WTC11 (cell line): Measurements from ENCODE around the gene CELSR1. TPM values are rescaled to one million over a fixed set of nuclear protein-coding genes. Genes with fewer than 3 reads are reported as not detected.

ENCODE experiments used
- ATAC-seq: fragments of 200-7000 bp; cut with Tn5 transposase; 2 replicates; pipeline ENCODE4 v1.10.0; 2021; ENCODE audit warnings: mild to moderate bottlenecking, moderate library complexity
- CTCF ChIA-PET: fragments of 300-600 bp; sonication (Branson Sonifier 250); formaldehyde crosslinking; loops from one replicate; lab custom pipeline; 2021; ENCODE audit warnings: antibody characterized with exemption; lab: Charles Lee
- POLR2A ChIA-PET: fragments of 350-600 bp; sonication (Branson Sonifier 250); formaldehyde crosslinking; loops from one replicate; lab custom pipeline; 2021; ENCODE audit warnings: antibody characterized with exemption; lab: Charles Lee
- DNase-seq: peaks from one replicate; pipeline ENCODE4 v3.0.0; 2021; ENCODE audit warnings: low spot score
- H3K27ac Mint-ChIP-seq: 2 replicates; pipeline ENCODE4 v1.8.0; 2021; ENCODE audit warnings: mixed read lengths
- H3K27me3 Mint-ChIP-seq: 2 replicates; pipeline ENCODE4 v1.8.0; 2021; ENCODE audit warnings: low read depth, mild to moderate bottlenecking, moderate library complexity, mixed read lengths
- H3K36me3 Mint-ChIP-seq: 2 replicates; pipeline ENCODE4 v1.8.0; 2021; ENCODE audit warnings: mixed read lengths
- H3K4me1 Mint-ChIP-seq: 2 replicates; pipeline ENCODE4 v1.8.0; 2022; ENCODE audit warnings: mixed read lengths
- H3K4me3 Mint-ChIP-seq: 2 replicates; pipeline ENCODE4 v1.8.0; 2021; ENCODE audit warnings: mild to moderate bottlenecking, moderate library complexity, mixed read lengths
- H3K9me3 Mint-ChIP-seq: 2 replicates; pipeline ENCODE4 v1.8.0; 2021; ENCODE audit warnings: mixed read lengths
- CREB1 ChIP-seq: sonication (generic); formaldehyde crosslinking; IDR thresholded peaks from 2 replicates; pipeline ENCODE4 v1.8.0; 2023; ENCODE audit warnings: mild to moderate bottlenecking, missing genetic modification reagents
- E2F5 ChIP-seq: sonication (generic); formaldehyde crosslinking; IDR thresholded peaks from 2 replicates; pipeline ENCODE4 v1.8.1; 2022; ENCODE audit warnings: mild to moderate bottlenecking, moderate library complexity, missing genetic modification reagents
- EMX1 ChIP-seq: fragments of 250-450 bp; sonication (Bioruptor Pico); IDR thresholded peaks from 2 replicates; pipeline ENCODE4 v1.8.0; 2021; ENCODE audit warnings: mild to moderate bottlenecking
- FOXJ3 ChIP-seq: sonication (generic); formaldehyde crosslinking; IDR thresholded peaks from 2 replicates; pipeline ENCODE4 v1.9.0; 2021; ENCODE audit warnings: missing genetic modification reagents, mild to moderate bottlenecking, borderline replicate concordance
- JAZF1 ChIP-seq: fragments of 250-450 bp; sonication (Bioruptor Pico); IDR thresholded peaks from 2 replicates; pipeline ENCODE4 v1.9.0; 2021; ENCODE audit warnings: moderate library complexity, mild to moderate bottlenecking, inconsistent platforms
- MAX ChIP-seq: sonication (generic); formaldehyde crosslinking; IDR thresholded peaks from 2 replicates; pipeline ENCODE4 v1.8.0; 2022; ENCODE audit warnings: mild to moderate bottlenecking, missing genetic modification reagents
- NFE2L1 ChIP-seq: sonication (generic); formaldehyde crosslinking; IDR thresholded peaks from 2 replicates; pipeline ENCODE4 v1.8.1; 2023; ENCODE audit warnings: missing genetic modification reagents
- NFYB ChIP-seq: sonication (generic); formaldehyde crosslinking; conservative IDR thresholded peaks from 2 replicates; pipeline ENCODE4 v1.8.0; 2022; ENCODE audit warnings: low read depth, missing genetic modification reagents
- NR2C2 ChIP-seq: sonication (generic); formaldehyde crosslinking; IDR thresholded peaks from 2 replicates; pipeline ENCODE4 v1.8.0; 2022; ENCODE audit warnings: mild to moderate bottlenecking, missing genetic modification reagents
- OVOL2 ChIP-seq: fragments of 250-450 bp; sonication (Bioruptor Pico); IDR thresholded peaks from 2 replicates; pipeline ENCODE4 v1.9.0; 2021; ENCODE audit warnings: mild to moderate bottlenecking, borderline replicate concordance
- RORB ChIP-seq: fragments of 250-450 bp; sonication (Bioruptor Pico); IDR thresholded peaks from 2 replicates; pipeline ENCODE4 v1.9.0; 2021; ENCODE audit warnings: mild to moderate bottlenecking
- TEAD4 ChIP-seq: sonication (generic); formaldehyde crosslinking; IDR thresholded peaks from 2 replicates; pipeline ENCODE4 v1.8.0; 2022; ENCODE audit warnings: mild to moderate bottlenecking, missing genetic modification reagents
- TP53 ChIP-seq: sonication (generic); formaldehyde crosslinking; IDR thresholded peaks from 2 replicates; pipeline ENCODE4 v1.8.1; 2023; ENCODE audit warnings: mild to moderate bottlenecking, missing genetic modification reagents
- ZNF232 ChIP-seq: sonication (generic); formaldehyde crosslinking; IDR thresholded peaks from 2 replicates; pipeline ENCODE4 v1.8.0; 2022; ENCODE audit warnings: mild to moderate bottlenecking, missing genetic modification reagents
- ZNF263 ChIP-seq: sonication (generic); formaldehyde crosslinking; IDR thresholded peaks from 2 replicates; pipeline ENCODE4 v1.8.1; 2022; ENCODE audit warnings: low read depth, mild to moderate bottlenecking, moderate library complexity, missing genetic modification reagents
- ZNF396 ChIP-seq: fragments of 250-450 bp; sonication (Bioruptor Pico); IDR thresholded peaks from 2 replicates; pipeline ENCODE4 v1.8.0; 2021; ENCODE audit warnings: mild to moderate bottlenecking, moderate library complexity, borderline replicate concordance
- total RNA-seq: library from RNA; stranded (reverse); gene quantifications from 3 replicates; pipeline ENCODE4 v1.2.3, GENCODE V29; 2021
- TF ChIP-seq, protein P1 (sequence below): fragments of 250-450 bp; sonication (Bioruptor Pico); IDR thresholded peaks from 2 replicates; pipeline ENCODE4 v1.9.0; 2021; ENCODE audit warnings: mild to moderate bottlenecking, borderline replicate concordance
- TF ChIP-seq, protein P2 (sequence below): sonication (generic); formaldehyde crosslinking; IDR thresholded peaks from 2 replicates; pipeline ENCODE4 v1.8.0; 2022; ENCODE audit warnings: mild to moderate bottlenecking, missing genetic modification reagents
- TF ChIP-seq, protein P3 (sequence below): fragments of 200-600 bp; IDR thresholded peaks from 2 replicates; pipeline ENCODE4 v1.8.0; 2022; ENCODE audit warnings: antibody characterized with exemption
- TF ChIP-seq, protein P4 (sequence below): sonication (generic); formaldehyde crosslinking; IDR thresholded peaks from 2 replicates; pipeline ENCODE4 v1.8.1; 2022; ENCODE audit warnings: mild to moderate bottlenecking, missing genetic modification reagents, moderate library complexity, borderline replicate concordance
- TF ChIP-seq, protein P5 (sequence below): fragments of 250-450 bp; sonication (Bioruptor Pico); conservative IDR thresholded peaks from 2 replicates; pipeline ENCODE4 v1.9.0; 2021; ENCODE audit warnings: mild to moderate bottlenecking

Gene CELSR1
- total RNA-seq, 1 experiment from 2014 or later: 16.8 TPM

GRCh38 chr22:46534177-46534776 lies 3.1 kb downstream of the CELSR1 start (continued):
- TF ChIP-seq, protein P1, sequence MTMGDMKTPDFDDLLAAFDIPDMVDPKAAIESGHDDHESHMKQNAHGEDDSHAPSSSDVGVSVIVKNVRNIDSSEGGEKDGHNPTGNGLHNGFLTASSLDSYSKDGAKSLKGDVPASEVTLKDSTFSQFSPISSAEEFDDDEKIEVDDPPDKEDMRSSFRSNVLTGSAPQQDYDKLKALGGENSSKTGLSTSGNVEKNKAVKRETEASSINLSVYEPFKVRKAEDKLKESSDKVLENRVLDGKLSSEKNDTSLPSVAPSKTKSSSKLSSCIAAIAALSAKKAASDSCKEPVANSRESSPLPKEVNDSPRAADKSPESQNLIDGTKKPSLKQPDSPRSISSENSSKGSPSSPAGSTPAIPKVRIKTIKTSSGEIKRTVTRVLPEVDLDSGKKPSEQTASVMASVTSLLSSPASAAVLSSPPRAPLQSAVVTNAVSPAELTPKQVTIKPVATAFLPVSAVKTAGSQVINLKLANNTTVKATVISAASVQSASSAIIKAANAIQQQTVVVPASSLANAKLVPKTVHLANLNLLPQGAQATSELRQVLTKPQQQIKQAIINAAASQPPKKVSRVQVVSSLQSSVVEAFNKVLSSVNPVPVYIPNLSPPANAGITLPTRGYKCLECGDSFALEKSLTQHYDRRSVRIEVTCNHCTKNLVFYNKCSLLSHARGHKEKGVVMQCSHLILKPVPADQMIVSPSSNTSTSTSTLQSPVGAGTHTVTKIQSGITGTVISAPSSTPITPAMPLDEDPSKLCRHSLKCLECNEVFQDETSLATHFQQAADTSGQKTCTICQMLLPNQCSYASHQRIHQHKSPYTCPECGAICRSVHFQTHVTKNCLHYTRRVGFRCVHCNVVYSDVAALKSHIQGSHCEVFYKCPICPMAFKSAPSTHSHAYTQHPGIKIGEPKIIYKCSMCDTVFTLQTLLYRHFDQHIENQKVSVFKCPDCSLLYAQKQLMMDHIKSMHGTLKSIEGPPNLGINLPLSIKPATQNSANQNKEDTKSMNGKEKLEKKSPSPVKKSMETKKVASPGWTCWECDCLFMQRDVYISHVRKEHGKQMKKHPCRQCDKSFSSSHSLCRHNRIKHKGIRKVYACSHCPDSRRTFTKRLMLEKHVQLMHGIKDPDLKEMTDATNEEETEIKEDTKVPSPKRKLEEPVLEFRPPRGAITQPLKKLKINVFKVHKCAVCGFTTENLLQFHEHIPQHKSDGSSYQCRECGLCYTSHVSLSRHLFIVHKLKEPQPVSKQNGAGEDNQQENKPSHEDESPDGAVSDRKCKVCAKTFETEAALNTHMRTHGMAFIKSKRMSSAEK (CRISPR knock-in tag): no peak
- TF ChIP-seq ZNF396 (no peak), OVOL2 (CRISPR knock-in tag) (no peak), RORB (no peak), TP53 (CRISPR knock-in tag) (no peak), TEAD4 (no peak), MAX (CRISPR knock-in tag) (no peak), ZNF232 (CRISPR knock-in tag) (no peak), NFE2L1 (CRISPR knock-in tag) (no peak), CREB1 (CRISPR knock-in tag) (no peak)
- TF ChIP-seq, protein P2, sequence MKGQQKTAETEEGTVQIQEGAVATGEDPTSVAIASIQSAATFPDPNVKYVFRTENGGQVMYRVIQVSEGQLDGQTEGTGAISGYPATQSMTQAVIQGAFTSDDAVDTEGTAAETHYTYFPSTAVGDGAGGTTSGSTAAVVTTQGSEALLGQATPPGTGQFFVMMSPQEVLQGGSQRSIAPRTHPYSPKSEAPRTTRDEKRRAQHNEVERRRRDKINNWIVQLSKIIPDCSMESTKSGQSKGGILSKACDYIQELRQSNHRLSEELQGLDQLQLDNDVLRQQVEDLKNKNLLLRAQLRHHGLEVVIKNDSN: no peak

DNA sequence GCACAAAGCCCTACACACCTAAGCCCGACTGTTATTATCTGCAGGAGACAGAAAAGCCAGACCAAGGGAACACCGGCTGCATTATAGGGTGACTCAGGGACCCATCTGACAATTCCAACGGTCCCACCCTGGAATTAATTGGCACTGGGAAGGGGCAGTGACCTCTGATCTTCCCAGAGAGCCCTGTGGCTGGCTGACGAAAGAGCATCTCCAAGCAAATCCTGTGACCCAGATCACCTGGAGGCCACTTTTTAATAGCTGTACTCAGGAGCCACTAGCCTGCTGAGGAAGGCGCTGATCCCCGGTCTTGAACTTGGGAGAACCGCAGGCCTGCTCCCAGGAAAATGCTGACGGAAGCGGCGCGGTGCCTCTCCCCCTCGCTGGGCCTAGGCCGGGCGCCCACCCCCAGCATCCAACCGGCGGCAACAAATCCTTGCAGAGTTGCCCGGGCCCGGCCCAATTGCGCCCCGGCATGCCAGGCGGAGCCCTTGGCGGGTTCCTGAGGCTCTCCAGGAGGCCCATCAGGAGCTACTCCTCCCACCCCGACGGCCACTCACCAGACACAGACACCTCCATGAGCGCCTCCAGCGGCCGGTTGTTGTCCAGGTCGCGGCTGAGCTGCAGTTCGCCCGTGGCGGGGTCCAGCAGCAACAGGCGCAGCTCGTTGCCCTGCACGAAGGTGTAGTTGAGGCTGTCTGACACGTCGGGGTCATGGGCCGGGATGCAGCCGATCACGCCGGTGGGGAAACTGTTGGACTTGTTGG lies 4.2 kb downstream of the CELSR1 start:
- H3K27ac Mint-ChIP-seq: no peak overlapping the region
- DNase-seq (peak; percentile 38), ATAC-seq (no peak)
- H3K4me1 Mint-ChIP-seq: peaks cover 8% of the 10 kb centered on the region
- H3K9me3 Mint-ChIP-seq: no peaks in the 10 kb centered on the region
- H3K4me3 Mint-ChIP-seq: no peak overlapping the region
- TF ChIP-seq, protein P3, sequence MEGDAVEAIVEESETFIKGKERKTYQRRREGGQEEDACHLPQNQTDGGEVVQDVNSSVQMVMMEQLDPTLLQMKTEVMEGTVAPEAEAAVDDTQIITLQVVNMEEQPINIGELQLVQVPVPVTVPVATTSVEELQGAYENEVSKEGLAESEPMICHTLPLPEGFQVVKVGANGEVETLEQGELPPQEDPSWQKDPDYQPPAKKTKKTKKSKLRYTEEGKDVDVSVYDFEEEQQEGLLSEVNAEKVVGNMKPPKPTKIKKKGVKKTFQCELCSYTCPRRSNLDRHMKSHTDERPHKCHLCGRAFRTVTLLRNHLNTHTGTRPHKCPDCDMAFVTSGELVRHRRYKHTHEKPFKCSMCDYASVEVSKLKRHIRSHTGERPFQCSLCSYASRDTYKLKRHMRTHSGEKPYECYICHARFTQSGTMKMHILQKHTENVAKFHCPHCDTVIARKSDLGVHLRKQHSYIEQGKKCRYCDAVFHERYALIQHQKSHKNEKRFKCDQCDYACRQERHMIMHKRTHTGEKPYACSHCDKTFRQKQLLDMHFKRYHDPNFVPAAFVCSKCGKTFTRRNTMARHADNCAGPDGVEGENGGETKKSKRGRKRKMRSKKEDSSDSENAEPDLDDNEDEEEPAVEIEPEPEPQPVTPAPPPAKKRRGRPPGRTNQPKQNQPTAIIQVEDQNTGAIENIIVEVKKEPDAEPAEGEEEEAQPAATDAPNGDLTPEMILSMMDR: no peak
- TF ChIP-seq FOXJ3 (no peak), MAX (CRISPR knock-in tag) (no peak), ZNF232 (CRISPR knock-in tag) (no peak), JAZF1 (no peak), EMX1 (CRISPR knock-in tag) (no peak), ZNF263 (no peak), E2F5 (no peak), NFYB (CRISPR knock-in tag) (no peak), NR2C2 (CRISPR knock-in tag) (no peak)
- TF ChIP-seq, protein P2: no peak
- TF ChIP-seq, protein P4, sequence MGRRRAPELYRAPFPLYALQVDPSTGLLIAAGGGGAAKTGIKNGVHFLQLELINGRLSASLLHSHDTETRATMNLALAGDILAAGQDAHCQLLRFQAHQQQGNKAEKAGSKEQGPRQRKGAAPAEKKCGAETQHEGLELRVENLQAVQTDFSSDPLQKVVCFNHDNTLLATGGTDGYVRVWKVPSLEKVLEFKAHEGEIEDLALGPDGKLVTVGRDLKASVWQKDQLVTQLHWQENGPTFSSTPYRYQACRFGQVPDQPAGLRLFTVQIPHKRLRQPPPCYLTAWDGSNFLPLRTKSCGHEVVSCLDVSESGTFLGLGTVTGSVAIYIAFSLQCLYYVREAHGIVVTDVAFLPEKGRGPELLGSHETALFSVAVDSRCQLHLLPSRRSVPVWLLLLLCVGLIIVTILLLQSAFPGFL: no peak
- TF ChIP-seq, protein P5, sequence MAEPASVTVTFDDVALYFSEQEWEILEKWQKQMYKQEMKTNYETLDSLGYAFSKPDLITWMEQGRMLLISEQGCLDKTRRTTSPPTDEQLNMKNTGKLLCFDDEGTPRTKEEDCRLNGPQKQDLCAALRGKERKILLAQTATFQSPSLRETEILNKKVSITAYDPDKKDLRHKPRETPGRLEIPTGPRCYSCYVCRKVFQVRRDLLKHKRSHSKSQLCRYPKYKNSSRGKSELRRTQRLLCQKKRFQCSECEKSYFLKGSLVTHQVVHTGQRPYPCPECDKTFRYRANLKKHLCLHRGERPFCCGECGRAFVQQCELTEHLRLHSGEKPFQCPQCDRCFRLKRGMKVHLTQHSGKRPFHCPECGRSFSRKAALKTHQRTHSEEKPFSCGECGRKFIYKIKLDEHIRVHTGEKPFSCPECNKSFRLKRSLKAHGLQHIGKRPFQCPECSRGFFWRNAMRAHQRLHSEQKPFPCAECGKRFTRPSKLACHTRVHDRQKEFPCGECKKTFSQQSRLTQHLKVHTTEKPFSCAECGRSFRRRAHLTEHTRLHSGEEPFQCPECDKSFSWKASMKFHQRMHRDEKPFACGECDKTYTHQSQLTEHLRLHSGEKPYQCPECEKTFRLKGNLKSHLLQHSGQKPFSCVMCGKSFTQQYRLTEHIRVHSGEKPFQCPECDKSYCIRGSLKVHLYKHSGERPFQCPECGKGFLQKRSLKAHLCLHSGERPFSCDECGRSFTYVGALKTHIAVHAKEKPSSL (CRISPR knock-in tag): no peak
- CTCF ChIA-PET: interaction anchor here (0.9 to 1.9 kb wide), 11 partner anchors 10 to 207 kb away, joined by 3 to 20 read pairs (median 3); no protein-coding TSS in a partner anchor
- H3K27me3 Mint-ChIP-seq: peaks cover 31% of the 10 kb centered on the region
- POLR2A ChIA-PET: no interaction called here
- peaks cover 21% of the 10 kb centered on the region for H3K36me3 Mint-ChIP-seq
